ENCODE data around the gene BAHCC1. TPM values are rescaled to one million over a fixed set of nuclear protein-coding genes. Genes with fewer than 3 reads are reported as not detected.

BAHCC1 gene
- total and polyA plus RNA-seq, 9 of the 15 experiments (the other 6 are each of a cell fraction or from before 2014, with no cell fraction given), result 0.14 to 26.9 (median 5.0) TPM

GRCh38 chr17:81346090-81346907, 49.0 kb upstream of the BAHCC1 start (continued):
- TF ChIP-seq ARID4B (CRISPR knock-in tag; IDR thresholded peaks at IDR 0.05), result no peak; the same call in none of the 2 replicates
- TF ChIP-seq THRA (IDR thresholded peaks at IDR 0.05), result no peak
- TF ChIP-seq RFX1 (IDR thresholded peaks at IDR 0.05), result no peak
- peak; percentile 92 for TF ChIP-seq TAF1 (IDR thresholded peaks at IDR 0.05; ENCODE audit: control insufficient read depth, extremely low read depth, insufficient read depth, low read length, severe bottlenecking)
- no peak for TF ChIP-seq ZNF24 (IDR thresholded peaks at IDR 0.05)
- TF ChIP-seq FOXA3 (CRISPR knock-in tag; conservative IDR thresholded peaks at IDR 0.05 in 1 of 2, IDR thresholded peaks at IDR 0.05 in 1 of 2), result no peak
- TF ChIP-seq XRCC3 (IDR thresholded peaks at IDR 0.05), result no peak
- TF ChIP-seq LCOR (CRISPR knock-in tag; IDR thresholded peaks at IDR 0.05), result no peak
- TF ChIP-seq ZFPM2 (CRISPR knock-in tag; IDR thresholded peaks at IDR 0.05), result no peak
- TF ChIP-seq ZNF655 (CRISPR knock-in tag; IDR thresholded peaks at IDR 0.05), result no peak
- TF ChIP-seq POLR3G (IDR thresholded peaks at IDR 0.05; ENCODE audit: extremely low read depth, insufficient read length, insufficient replicate concordance), result no peak
- TF ChIP-seq NFRKB (IDR thresholded peaks at IDR 0.05; ENCODE audit: low read depth), result no peak
- no peak; the same call in 1 of the 2 replicates for TF ChIP-seq GABPB1 (CRISPR knock-in tag; IDR thresholded peaks at IDR 0.05)
- TF ChIP-seq TFE3 (CRISPR knock-in tag; IDR thresholded peaks at IDR 0.05), result no peak
- TF ChIP-seq ZNF398 (CRISPR knock-in tag; IDR thresholded peaks at IDR 0.05), result no peak
